ENCODE measurements around the gene GPR108. TPM values are rescaled to one million over a fixed set of nuclear protein-coding genes. Genes with fewer than 3 reads are reported as not detected.

GPR108 gene
- total and polyA plus RNA-seq, 2 of the 8 experiments (the other 6 are each of a cell fraction or from before 2014, with no cell fraction given), result 34.9 to 46.0 TPM

- Histone ChIP-seq H3K4me1 (replicated peaks in 1 of 4; ENCODE audit: control insufficient read depth in 3 of 4, insufficient read depth in 4 of 4, low read length in 3 of 4) (no peaks in the 10 kb centered on the region), H2AFZ (ENCODE audit: low read length) (no peak overlapping the region), H3K14ac (ENCODE audit: insufficient read length) (no peak overlapping the region), H3K4ac (replicated peaks; ENCODE audit: insufficient read length, low read depth, low read length) (no peak overlapping the region), H3K27me3 (replicated peaks in 1 of 4; ENCODE audit: control insufficient read depth in 3 of 4, extremely low read depth in 1 of 4, insufficient read depth in 3 of 4, low read length in 3 of 4) (no peaks in the 10 kb centered on the region), H4K91ac (replicated peaks; ENCODE audit: insufficient read length, low read length) (no peak overlapping the region), H3K23me2 (ENCODE audit: low read depth, low read length) (no peaks in the 10 kb centered on the region), H3K56ac (replicated peaks; ENCODE audit: insufficient read length, low read depth, low read length) (no peak overlapping the region), H2BK120ac (replicated peaks; ENCODE audit: low read depth, low read length) (no peak overlapping the region), H2BK15ac (ENCODE audit: low read length) (no peak overlapping the region), H3K23ac (ENCODE audit: insufficient read length) (no peak overlapping the region), H3K79me2 (ENCODE audit: control insufficient read depth in 1 of 2, insufficient read depth in 2 of 2, low read length in 2 of 2) (no peaks in the 10 kb centered on the region), H2BK12ac (ENCODE audit: low read depth, low read length) (no peak overlapping the region), H2BK5ac (ENCODE audit: low read depth, low read length) (no peak overlapping the region), H4K8ac (ENCODE audit: extremely low read depth, insufficient read depth, low read length) (no peak overlapping the region), H3K4me2 (ENCODE audit: insufficient read depth in 1 of 2, low read depth in 2 of 2, low read length in 2 of 2) (no peak overlapping the region), H4K20me1 (replicated peaks in 1 of 2; ENCODE audit: control insufficient read depth in 1 of 2, insufficient read depth in 2 of 2, low read length in 2 of 2) (no peaks in the 10 kb centered on the region), H3K9me3 (ENCODE audit: insufficient read depth in 2 of 2, low read depth in 1 of 2, low read length in 1 of 2) (no peaks in the 10 kb centered on the region; a peak in 1 of 4 replicates), H2BK20ac (ENCODE audit: low read length) (no peak overlapping the region), H2AK5ac (ENCODE audit: low read depth, low read length) (no peak overlapping the region), H3K18ac (ENCODE audit: extremely low read depth, low read length) (no peak overlapping the region), H3K36me3 (ENCODE audit: control insufficient read depth in 2 of 4, insufficient read depth in 4 of 4, low read length in 3 of 4) (no peaks in the 10 kb centered on the region), H3K27ac (ENCODE audit: low read depth, low read length) (no peak overlapping the region), H3K4me3 (ENCODE audit: extremely low read depth in 1 of 4, insufficient read depth in 2 of 4, low read depth in 3 of 4, low read length in 4 of 4) (no peak overlapping the region), H3K9ac (replicated peaks in 1 of 4; ENCODE audit: extremely low read depth in 1 of 4, low read depth in 3 of 4, low read length in 3 of 4) (no peak overlapping the region), H4K5ac (ENCODE audit: insufficient read length, low read depth, low read length) (no peak overlapping the region), H3K79me1 (ENCODE audit: low read depth, low read length) (no peaks in the 10 kb centered on the region)
- ChIA-PET POLR2A (ENCODE audit: partially characterized antibody) (no interaction called here), CTCF (ENCODE audit: partially characterized antibody) (no interaction called here)
- 84% methylated on average over 7 of the region's 8 CpGs; no CpG with 5 or more reads in 1 of the 2 experiments for WGBS, 2 experiments (ENCODE audit: extremely low coverage in 1 of 2, insufficient coverage in 1 of 2, insufficient read length in 1 of 2, insufficient replicate concordance in 2 of 2, low coverage in 1 of 2, low lambda C conversion rate in 2 of 2, missing lambda C conversion rate in 1 of 2)
- FAIRE-seq, result no peak
- no peak for DNase-seq (ENCODE audit: low read depth in 1 of 2, low spot score in 2 of 2)
- TF ChIP-seq NRF1 (IDR thresholded peaks at IDR 0.05; ENCODE audit: low read depth, low read length) (no peak), POLR2A (IDR thresholded peaks at IDR 0.05; ENCODE audit: control extremely low read depth in 1 of 2, low read depth in 2 of 2, low read length in 2 of 2) (no peak), TEAD4 (IDR thresholded peaks at IDR 0.05; ENCODE audit: low read depth, low read length) (no peak), SUZ12 (IDR thresholded peaks at IDR 0.05; ENCODE audit: low read length) (no peak), JUND (IDR thresholded peaks at IDR 0.05; ENCODE audit: low read length) (no peak), TAF1 (IDR thresholded peaks at IDR 0.05; ENCODE audit: low read depth, low read length) (no peak), RFX5 (IDR thresholded peaks at IDR 0.05; ENCODE audit: borderline replicate concordance, low read depth, low read length) (no peak), SP1 (IDR thresholded peaks at IDR 0.05; ENCODE audit: low read depth, low read length) (no peak), FOSL1 (IDR thresholded peaks at IDR 0.05; ENCODE audit: insufficient read depth, low read depth, low read length) (no peak), MAX (IDR thresholded peaks at IDR 0.05) (no peak), SIN3A (conservative IDR thresholded peaks at IDR 0.05 in 1 of 2, IDR thresholded peaks at IDR 0.05 in 1 of 2; ENCODE audit: low read depth in 1 of 2, low read length in 2 of 2) (no peak), CEBPB (IDR thresholded peaks at IDR 0.05; ENCODE audit: low read depth, low read length) (no peak), POLR2AphosphoS5 (IDR thresholded peaks at IDR 0.05; ENCODE audit: low read depth, low read length) (no peak), SRF (IDR thresholded peaks at IDR 0.05; ENCODE audit: low read depth, low read length) (no peak), GABPA (IDR thresholded peaks at IDR 0.05; ENCODE audit: borderline replicate concordance, insufficient read depth, low read length) (no peak), HDAC2 (IDR thresholded peaks at IDR 0.05; ENCODE audit: borderline replicate concordance in 1 of 2, low read depth in 2 of 2, low read length in 2 of 2) (no peak)
Observed at GRCh38 chr19:6691342-6691741, 46.0 kb downstream of the GPR108 start.
